G401 (cell line): ENCODE measurements around the gene NUDC. TPM values are rescaled to one million over a fixed set of nuclear protein-coding genes. Genes with fewer than 3 reads are reported as not detected.

Source experiments
- DNase-seq: peaks from one replicate; pipeline ENCODE4 v3.0.0-alpha.2; 2015; ENCODE audit warnings: low spot score
- in situ Hi-C: cut with HindIII; loops from 2 replicates; pipeline ENCODE4 v1.10.0; 2016; ENCODE audit warnings: low sequenced_read_pairs, mixed read lengths
- total RNA-seq: library from RNA; depleted of rRNA; stranded (reverse); fragments of >200 nt; shearing (Covaris generic); gene quantifications from 2 replicates; pipeline ENCODE4 v1.2.3, GENCODE V29; 2014

Gene NUDC
- total RNA-seq, 1 experiment from 2014 or later, result 47.6 TPM

DNA sequence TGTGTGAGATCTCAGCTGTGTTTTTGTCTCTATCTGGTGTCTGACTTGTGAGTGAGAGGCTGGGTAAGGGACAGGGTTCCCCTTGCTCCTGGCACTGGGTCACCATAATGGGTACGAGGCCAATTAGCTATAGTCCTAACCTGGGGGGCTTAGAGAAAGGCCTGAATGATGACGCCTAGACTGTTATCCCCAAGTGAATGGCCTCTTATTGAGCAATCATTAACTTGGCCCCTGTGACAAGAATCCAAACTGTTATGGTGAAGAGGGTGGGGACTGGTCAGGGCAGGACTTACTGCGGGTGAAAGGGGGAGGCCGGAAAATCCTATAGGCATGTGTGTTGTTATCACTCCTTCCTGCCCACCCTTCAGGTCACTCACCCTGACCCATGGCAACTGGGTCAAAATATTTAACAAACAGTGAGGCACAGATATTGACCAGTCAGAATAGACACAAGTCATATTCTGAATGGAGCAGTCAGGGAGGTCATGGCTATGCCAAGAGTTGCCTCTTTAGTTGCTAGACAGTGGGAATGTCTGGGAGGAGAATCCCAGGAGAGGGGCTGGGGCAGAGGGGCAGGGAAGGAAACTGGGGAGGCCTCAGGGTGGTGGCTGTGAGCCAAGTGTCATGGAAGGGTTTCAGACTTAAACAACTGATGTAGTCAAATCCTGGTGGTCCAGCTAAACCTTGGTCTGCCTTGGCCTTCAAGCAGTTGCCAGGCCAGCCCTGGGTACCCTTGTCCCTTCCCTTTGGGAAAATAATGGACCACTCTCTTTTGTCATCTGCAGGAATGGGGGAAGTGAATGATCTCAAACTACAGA, 11.0 kb upstream of the NUDC start:
- in situ Hi-C loops, result no loop called here
- no peak for DNase-seq

- in situ Hi-C loops, result no loop called here
- DNase-seq, result no peak
These were observed 10.0 kb upstream of the NUDC start for GRCh38 chr1:26911399-26912146.

DNA sequence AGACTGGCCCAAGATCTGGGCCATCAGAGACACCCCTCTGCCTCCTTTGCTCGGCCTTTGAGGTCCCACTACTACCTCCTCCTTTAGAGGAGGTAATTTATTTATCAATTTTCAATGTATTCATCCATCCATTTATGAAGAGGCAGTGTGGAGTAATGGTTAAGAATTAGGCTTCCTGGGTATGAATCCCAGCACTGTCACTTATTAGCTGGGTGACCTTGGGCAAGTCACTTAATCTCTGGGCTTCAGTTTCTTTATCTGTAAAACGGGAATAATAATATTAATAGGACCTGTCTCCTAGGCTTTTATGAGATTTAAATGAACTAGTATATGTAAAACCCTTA, 9.4 kb upstream of the NUDC start:
- in situ Hi-C loops, result no loop called here
- DNase-seq, result no peak

GRCh38 chr1:26913389-26913753, 8.2 kb upstream of the NUDC start:
- in situ Hi-C loops, result no loop called here
- no peak for DNase-seq

- peak; percentile 64 for DNase-seq
- in situ Hi-C loops, result no loop called here
These were observed 7.6 kb upstream of the NUDC start, which contains the start of gene NR0B2 for GRCh38 chr1:26913754-26914619. TSS of gene NR0B2 (minus strand) at chr1:26913975. CDS start at chr1:26913940, 35 bp downstream.

DNA sequence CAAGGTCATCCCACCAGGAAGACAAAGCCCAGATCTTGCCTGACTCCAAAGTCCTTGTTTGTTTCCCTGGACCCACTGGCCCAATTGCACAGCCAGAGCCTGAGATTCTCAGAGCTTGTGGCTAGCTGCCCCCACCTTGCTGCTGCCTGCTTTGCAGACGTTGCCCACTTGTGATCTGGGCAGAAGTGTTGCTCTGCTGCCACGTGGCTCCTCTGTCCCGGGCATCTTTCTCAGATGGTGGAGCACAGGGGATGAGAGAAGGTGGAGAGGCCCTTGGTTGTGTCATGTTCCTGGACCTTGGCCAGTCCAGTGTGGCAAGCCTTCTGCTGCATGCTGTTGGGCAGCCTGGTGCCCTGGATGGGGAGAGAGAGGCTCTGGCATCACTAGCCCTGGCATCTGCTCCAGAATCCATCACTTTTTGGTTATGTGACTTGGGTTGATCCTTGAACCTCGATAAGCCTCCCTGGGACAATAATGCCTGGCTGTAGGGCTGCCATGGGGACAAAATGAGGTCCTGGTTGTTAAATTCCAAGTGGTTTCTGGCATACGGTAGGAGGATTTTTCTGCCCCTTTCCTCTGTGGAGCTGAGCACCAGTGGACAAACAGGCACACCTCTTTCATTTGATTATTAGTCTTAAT, 6.2 kb upstream of the NUDC start:
- in situ Hi-C loops, result no loop called here
- peak; percentile 74 for DNase-seq

DNA sequence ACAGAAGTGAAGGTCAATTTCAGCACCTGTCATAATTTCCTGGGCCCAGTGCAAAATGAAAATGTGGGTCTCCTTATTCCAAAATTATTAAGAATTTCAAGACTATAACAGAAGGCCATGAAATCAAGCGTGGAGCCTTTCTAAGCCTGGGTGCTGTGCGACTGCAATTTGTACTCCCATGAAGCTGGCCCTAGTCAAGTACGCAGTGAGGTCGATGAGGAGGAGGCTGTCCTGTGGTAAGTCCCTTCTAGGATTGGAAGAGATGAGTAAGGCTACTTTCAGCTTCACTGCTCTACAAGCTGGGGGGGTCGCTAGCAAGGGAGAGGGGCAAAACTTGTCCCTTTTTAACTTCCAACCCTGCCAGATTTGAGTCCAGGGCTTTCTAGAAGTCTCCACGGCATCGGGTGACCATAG, 410 bp upstream of the NUDC start:
- in situ Hi-C loops, result no loop called here
- no peak for DNase-seq

DNA sequence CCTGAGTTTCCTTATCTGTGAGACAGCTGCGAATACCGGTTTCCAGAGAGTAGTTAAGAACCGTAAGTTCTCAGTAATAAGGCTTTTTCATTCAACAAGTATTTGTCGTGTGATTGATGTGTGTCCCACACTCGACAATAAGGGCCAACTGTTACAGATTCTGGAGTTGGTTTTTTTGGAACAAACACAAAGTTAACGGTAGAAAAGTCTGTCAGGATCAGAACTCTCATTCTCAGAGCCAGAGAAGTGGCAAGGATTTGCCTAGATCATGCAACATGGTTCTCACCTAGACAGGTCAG, 837 bp downstream of the NUDC start:
- in situ Hi-C loops, result no loop called here
- DNase-seq, result no peak

GRCh38 chr1:26922901-26923300, 1.4 kb downstream of the NUDC start:
- DNase-seq, result no peak
- in situ Hi-C loops, result no loop called here

DNA sequence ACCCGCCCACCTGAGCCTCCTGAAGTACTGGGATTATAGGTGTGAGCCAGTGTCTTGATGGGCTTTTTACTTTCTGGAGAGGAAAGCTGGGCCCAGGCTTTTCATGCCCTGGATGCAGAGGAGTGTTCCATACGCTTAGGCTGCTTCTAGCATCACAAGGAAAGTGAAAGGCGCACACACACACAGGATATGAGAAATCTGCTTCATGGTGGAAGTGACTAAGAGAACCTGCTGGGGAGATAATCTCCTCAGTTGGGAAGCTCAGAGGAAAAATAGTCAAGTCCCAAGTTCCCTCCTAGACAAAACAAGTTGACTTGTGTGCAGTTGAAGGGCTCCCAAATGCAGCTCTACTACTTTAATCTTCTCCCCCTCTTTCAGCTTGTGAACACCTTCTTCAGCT, 2.2 kb downstream of the NUDC start:
- in situ Hi-C loops, result no loop called here
- DNase-seq, result no peak

- DNase-seq, result no peak
- in situ Hi-C loops, result no loop called here
These were observed 11.0 kb downstream of the NUDC start for GRCh38 chr1:26932531-26932930.

- DNase-seq, result no peak
- in situ Hi-C loops, result no loop called here
These were observed 15.3 kb downstream of the NUDC start for GRCh38 chr1:26936823-26937222.

GRCh38 chr1:26938004-26938658, 16.6 kb downstream of the NUDC start:
- in situ Hi-C loops, result no loop called here
- DNase-seq, result no peak

DNA sequence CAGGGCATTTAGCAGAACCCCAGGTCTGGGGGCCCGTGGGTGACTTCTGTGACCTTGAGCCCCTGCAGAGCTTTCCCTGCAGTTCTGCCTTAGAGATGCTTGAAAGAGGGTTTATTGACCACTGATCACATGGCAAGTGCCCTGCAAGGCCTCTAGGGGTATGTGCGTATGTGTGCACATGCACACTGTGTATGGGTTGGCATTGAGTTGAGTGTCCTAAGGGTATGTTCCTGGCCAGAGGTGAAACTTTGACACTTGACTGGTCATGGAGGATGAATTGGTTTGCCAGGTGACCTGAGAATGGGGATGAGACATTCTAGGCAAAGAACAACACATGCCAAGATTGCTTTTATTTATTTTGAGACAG, 17.1 kb downstream of the NUDC start:
- no peak for DNase-seq
- in situ Hi-C loops, result no loop called here

GRCh38 chr1:26941311-26941710, 19.8 kb downstream of the NUDC start:
- DNase-seq, result no peak
- in situ Hi-C loops, result no loop called here

GRCh38 chr1:26942656-26943055, 21.1 kb downstream of the NUDC start:
- in situ Hi-C loops, result no loop called here
- DNase-seq, result no peak

DNA sequence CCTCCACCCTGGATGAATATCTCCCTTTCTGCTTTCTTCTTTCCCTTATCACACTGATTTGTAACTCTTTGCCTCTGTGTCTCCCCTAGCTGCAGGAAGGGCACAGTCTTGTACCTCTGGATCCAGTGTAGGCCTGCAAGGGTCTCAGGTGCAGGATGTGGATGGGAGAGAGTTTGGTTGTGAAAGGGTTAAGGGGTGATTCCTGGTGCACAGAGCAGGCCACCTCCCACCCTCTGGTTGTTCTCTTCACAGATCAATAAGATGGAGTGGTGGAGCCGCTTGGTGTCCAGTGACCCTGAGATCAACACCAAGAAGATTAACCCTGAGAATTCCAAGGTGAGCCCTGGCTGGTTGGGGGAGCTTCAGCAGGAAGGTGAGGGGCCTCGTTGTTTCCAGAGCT, 23.6 kb downstream of the NUDC start:
- in situ Hi-C loops, result no loop called here
- no peak for DNase-seq

- in situ Hi-C loops, result no loop called here
These were observed 24.2 kb downstream of the NUDC start for GRCh38 chr1:26945728-26946127.

GRCh38 chr1:26946270-26946669, 24.7 kb downstream of the NUDC start:
- in situ Hi-C loops, result no loop called here
- no peak for DNase-seq

More at GRCh38 chr1:26945728-26946127, 24.2 kb downstream of the NUDC start:
- no peak for DNase-seq
